NCI-H1092 (cell line): ENCODE data around the gene EML1.

Source experiments
- DNase-seq: peaks from one replicate; lab custom pipeline; 2025; lab: John Stamatoyannopoulos, UW

EML1 gene, protein sequence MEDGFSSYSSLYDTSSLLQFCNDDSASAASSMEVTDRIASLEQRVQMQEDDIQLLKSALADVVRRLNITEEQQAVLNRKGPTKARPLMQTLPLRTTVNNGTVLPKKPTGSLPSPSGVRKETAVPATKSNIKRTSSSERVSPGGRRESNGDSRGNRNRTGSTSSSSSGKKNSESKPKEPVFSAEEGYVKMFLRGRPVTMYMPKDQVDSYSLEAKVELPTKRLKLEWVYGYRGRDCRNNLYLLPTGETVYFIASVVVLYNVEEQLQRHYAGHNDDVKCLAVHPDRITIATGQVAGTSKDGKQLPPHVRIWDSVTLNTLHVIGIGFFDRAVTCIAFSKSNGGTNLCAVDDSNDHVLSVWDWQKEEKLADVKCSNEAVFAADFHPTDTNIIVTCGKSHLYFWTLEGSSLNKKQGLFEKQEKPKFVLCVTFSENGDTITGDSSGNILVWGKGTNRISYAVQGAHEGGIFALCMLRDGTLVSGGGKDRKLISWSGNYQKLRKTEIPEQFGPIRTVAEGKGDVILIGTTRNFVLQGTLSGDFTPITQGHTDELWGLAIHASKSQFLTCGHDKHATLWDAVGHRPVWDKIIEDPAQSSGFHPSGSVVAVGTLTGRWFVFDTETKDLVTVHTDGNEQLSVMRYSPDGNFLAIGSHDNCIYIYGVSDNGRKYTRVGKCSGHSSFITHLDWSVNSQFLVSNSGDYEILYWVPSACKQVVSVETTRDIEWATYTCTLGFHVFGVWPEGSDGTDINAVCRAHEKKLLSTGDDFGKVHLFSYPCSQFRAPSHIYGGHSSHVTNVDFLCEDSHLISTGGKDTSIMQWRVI

GRCh38 chr14:99793213-99794150 lies at the start of gene EML1:
EML1 (plus strand) TSS chr14:99793413; CDS start chr14:99793477, 64 bp downstream.
- DNase-seq, result peak; percentile 67

DNA sequence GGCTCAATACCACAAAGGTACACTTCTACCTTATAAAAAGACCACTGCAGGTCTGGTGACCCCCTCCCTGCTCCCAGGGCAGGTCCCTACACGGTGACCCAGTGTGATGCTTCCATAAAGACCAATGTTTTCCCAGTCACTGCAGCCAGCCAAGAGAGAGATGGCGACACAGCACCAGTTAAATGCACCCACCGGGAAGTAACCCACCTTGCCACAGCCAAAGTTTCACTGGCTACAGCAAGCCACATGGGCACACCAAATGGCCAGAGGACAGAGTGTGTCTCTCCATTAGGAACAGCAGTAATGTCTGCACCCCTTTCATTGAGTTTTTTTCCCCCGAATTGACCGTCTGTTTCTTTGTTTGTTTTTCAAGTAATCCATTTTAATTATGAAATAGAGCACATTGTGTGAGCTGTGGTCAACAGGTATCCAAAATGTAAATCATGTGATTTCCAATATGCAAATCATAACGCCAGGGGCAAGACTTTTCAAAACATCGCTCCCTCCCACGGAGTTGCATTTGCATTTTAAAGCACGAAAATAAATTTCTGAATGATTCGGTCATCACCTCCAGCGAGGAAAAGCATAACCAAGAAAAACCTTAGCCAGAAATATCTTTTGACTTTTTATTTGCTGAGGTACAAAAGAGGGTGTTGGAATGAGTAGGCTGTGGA lies 48.9 kb upstream of the EML1 start:
- DNase-seq, result no peak

DNA sequence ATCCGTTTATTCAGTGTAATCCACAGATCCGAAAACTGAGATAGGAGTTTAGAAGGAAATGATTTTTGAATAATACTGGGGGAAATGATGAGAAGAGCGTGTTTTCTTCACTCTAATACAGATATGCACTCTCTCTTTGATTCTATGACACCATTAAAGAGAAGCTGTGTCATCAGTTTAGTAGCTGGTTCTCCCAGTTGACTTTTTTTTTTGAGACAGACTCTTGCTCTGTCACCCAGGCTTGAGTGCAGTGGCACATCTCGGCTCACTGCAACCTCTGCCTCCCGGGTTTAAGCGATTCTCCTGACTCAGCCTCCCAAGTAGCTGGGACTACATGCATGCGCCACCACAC lies 48.4 kb upstream of the EML1 start:
- DNase-seq, result no peak

GRCh38 chr14:99745307-99745951 lies 47.8 kb upstream of the EML1 start:
- DNase-seq, result no peak

DNA sequence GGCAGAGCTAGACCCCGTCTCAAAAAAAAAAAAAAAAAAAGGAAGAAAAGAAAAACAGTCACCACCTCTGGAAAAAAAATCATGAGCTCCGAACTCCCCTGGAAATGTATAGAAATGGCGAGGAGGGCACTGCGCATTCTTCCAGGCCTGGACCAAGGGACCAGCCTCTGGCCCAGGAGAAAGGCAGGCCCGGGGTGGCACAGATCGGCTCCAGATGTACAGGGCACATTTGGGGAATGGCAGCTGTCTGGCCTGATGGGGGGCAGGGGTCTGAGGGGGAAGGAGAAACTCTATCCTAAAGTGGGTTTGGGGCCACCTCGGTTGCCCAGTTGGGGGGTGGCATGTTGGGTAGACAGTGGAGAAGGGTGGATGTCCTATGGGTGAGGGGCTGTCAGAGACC lies 46.0 kb upstream of the EML1 start:
- no peak for DNase-seq

DNA sequence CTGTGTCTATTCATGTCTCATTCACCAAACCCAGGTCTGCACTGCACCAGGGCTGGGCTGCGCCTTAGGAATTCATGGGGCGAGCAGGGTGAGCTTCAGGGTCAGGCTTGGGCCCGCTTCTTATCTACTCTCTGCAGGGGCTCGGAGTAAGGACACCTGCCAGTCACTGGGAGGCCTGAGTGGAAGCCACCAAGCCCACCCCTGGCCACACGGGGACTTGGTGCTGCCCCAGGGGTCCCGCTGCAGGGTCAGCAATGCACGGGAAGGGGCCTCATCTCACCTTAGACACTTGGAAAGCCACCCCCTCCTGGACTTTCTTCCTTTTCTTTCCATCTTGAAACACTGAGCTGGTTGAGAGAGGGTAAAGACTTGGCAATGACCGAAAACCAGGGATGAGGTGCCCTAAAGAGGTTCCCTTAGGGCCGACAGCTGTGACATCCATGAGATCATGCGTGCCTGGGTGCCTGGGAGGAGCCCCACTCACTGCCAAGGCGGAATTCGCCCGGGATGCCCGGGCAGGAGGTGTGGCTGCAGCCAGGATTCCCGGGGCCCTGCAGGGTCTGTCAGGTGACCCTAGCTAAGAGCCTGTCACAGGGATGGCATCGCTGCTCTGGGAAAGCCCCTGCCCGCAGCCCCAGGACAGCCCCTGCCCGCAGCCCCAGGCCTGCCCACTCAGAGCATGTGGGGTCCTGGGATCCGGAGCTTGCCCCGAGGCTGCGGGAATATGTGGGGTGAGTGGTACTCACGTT lies 45.5 kb upstream of the EML1 start:
- no peak for DNase-seq

DNA sequence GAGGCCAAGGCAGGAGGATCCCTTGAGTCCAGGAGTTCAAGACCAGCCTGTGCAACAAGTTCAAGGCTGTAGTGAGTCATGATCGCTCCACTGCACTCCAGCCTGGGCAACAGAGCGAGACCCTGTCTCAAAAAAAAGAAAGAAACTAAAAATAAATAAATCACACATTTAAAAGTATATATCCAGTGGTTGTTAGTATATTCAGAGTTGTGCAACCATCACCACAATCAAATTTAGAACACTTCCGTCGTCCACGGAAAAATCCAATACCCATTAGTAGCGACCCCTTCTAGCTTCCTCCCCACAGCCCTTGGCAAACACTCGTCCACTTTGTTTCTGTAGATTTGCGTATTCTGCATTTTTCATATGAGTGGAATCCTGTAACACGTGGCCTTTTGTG lies 44.7 kb upstream of the EML1 start:
- DNase-seq, result no peak

DNA sequence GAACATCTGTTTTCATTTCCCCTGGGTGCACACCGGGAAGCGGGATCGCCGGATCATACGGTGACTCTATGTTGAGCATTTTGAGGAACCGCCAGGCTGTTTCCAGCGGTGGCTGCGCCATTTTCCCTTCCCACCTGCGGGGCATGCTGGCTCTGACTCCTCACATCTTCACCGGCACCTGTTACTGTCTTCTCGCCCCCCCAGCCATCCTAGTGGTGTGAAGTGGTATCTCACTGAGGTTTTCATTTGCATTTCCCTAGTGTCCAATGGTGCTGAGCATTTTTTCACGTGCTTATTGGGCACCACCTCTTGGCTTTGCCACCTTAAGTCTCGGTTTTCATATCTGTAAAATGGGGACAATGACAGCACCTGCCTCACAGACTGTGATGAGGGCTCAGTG lies 44.1 kb upstream of the EML1 start:
- no peak for DNase-seq

DNA sequence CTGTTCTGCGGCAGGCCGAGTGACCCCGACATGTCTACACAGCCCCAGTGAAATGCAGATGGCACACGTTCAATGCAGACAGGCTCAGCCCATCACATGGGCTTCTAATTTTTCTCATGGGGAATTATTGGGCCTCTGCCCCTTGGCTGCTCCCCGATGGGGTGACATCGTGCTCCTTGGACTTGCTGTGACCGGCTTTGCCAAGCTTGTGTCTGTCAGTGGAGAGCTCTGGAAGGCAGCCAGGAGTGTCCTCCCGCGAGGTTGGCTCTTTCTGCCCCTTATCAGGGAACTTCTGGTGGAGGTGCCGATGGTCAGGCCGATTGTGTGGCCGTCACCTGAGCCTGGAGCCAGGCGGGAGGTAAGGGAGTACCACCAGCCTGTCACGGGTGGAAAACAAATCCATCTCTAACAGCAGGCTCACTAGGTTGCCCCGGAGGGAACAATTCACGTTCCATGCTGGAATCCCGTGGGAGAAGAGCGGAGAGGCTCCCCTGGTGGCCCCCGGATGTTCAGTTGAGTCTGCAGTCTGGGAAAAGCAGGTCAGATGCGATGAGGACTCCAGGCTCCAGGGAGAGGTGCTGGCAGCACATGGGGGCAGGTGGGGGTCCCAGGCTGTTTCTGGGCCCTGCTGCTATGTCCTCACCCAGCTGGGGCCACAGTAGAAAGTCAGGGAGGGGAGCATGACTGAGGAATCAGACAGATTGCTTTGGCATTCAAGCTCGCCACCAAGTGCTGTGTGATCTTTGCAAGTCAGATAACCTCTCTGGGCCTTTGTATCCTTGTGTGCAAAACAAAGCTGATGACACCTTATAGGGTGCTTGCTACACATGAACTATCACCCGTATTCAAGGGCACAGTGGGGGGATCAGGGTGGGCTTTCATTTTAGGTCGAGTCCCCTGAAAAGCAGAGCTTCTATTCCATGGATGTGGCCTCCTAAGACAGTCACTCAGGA lies 43.2 kb upstream of the EML1 start:
- no peak for DNase-seq

GRCh38 chr14:99750746-99751450 lies 42.3 kb upstream of the EML1 start:
- no peak for DNase-seq

DNA sequence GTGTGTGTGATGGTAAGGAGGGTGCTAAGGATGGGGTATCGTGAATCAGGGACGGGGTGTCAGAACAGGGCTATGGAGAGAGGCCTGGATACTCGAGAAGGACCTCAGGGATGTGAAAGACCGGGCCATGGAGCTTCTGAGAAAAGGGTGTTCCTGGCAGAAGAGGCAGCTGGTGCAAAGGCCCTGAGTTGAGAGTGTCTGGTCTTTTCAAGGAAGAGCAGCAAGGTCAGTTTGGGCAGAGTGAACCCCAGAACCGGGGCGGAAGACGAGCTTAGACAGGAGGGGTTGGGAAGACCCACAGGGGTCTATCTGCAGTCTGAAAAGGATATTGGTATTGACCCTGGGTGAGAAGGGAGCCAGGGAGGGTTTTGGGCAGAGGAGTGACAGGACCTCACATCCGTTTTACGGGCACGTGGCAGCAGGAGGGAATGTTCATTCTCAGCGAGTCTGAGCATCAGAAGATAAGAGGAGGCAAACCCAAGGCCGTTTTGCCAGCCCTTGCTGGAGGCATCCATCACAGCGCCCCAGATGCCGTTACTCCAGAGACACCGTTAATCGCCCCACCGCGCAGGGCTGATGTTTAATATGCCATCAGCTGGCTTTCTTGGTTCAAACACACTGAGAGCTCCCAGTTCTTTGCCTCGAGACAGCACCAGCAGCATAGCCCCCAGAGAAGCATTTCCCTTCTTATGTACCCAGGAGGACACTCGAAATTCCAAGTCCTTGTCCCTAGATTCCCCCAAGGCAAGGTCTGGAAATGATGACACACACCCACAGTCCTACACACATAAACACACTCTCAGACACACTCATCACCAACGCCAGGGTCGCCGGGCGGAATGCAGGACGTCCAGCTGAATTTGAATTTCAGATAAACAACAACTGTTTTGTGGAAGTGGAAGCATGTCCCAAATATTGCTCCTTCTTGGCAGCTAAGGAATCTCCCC lies 41.4 kb upstream of the EML1 start:
- DNase-seq, result no peak

DNA sequence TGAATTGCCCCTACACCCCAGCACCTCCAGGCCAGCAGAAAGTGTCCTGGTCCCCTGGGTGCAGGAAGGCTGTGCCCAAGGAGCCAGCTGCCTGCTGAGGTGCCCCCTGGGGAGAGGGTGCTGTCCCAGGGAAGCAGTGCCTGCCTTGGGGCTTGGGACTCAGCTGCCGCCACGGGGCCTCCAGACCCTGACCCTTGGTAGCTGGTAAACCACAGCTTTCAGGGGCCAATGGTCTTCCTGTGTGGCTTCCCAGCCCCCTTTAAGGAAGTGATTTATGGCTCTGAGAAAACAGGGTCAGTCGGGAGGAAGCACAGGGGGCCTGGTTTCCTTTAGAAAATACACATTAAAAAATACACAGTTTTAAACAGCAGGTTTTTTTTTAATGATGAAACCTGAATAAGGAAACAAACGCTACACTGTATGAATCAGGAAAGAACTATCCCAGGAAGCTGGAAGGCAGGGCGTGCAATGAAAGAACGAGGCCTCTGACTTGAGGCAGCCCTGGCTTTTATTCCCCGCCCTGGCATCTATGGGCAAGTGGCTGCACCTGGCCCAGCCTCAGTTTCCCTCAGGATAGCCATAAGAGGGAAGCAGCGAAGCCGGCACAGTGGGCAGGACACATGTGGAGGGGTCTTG lies 40.6 kb upstream of the EML1 start:
- no peak for DNase-seq

DNA sequence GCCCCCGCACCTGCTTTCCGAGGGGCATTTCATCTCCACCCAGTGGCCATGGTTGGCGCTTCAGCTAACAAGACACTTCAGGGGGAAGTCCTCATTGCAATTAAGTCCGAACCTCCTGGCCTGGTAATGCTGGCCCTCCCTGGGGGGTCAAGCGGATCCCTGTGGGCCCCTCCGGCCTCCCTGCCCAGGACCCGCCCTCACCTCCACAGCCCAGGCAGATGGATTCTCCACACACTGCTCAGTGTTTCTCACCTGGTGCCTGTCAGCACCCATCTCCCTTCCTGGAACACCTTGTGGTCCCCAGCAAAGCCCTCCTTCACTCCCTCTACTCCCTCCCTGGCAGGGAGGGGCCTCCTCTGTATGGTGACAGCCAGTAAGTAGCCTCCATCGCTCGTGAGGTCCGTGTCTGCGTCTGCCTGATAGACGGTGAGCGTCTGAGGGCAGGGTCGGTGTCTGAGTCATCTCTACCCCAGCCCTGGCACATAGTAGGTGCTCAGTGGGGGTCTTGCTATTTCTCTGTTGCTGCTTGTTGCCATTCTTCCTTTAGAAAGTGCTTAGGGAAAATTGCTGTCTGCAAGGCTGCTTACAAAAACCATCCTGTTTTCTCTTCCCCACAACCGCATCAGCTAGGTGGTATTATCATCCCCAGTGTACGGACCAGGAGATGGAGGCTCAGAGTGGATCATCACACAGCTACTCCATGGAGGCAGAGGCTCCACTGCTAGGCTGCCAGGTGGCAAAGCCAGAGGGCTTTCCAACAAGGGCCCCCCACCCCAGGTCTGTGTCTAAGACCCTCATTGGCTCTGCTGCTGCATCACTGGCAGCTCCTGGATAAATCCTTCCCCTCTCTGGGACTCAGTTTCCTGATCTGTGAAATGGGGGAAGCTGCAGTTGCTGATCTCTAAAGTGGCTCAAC lies 39.7 kb upstream of the EML1 start:
- DNase-seq, result no peak

- no peak for DNase-seq
These were observed 38.8 kb upstream of the EML1 start for GRCh38 chr14:99754141-99755067.

- no peak for DNase-seq
These were observed 38.2 kb upstream of the EML1 start for GRCh38 chr14:99755068-99755405.
